ENCODE measurements around the gene OR1E1.
A peak's percentile ranks its signal among the peaks of the same experiment; 100 is the strongest.
"Not testable (repeated sequence)": the region's sequence is repeated elsewhere in the genome, so short reads cannot be mapped to it uniquely, and the experiment has no call there.

Gene OR1E1

DNA sequence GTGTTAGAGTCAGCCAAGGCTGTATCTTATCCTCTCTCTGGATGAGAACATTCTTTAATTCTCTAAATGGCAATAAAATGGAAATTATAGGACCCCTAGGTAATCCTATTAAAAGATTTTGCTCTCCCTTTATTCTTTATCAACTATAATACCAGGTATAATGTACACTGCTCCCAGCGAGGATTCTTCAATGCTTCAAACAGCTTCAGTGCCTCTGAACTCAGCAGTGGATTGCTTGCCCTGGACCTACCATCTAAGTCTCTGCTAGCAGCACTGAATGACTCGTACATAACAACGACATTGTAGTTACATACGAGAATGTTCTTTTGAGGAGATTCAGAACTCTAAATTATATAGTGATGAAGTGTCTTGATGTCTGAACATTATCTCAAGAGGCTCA lies 8.4 kb downstream of the OR1E1 start:
- Mint-ChIP-seq H3K36me3 (ENCODE audit: insufficient read depth) (no peaks in the 10 kb centered on the region), H3K9me3 (no peaks in the 10 kb centered on the region), H3K4me3 (no peak overlapping the region), H3K27ac (no peak overlapping the region), H3K27me3 (peaks cover 37 to 52% of the 10 kb centered on the region in 2 donors), H3K4me1 (ENCODE audit: low read depth in 2 of 2) (peaks cover 0 to 3% of the 10 kb centered on the region in 2 donors)
- DNase-seq (no peak), ATAC-seq (replicated peaks) (no peak)

DNA sequence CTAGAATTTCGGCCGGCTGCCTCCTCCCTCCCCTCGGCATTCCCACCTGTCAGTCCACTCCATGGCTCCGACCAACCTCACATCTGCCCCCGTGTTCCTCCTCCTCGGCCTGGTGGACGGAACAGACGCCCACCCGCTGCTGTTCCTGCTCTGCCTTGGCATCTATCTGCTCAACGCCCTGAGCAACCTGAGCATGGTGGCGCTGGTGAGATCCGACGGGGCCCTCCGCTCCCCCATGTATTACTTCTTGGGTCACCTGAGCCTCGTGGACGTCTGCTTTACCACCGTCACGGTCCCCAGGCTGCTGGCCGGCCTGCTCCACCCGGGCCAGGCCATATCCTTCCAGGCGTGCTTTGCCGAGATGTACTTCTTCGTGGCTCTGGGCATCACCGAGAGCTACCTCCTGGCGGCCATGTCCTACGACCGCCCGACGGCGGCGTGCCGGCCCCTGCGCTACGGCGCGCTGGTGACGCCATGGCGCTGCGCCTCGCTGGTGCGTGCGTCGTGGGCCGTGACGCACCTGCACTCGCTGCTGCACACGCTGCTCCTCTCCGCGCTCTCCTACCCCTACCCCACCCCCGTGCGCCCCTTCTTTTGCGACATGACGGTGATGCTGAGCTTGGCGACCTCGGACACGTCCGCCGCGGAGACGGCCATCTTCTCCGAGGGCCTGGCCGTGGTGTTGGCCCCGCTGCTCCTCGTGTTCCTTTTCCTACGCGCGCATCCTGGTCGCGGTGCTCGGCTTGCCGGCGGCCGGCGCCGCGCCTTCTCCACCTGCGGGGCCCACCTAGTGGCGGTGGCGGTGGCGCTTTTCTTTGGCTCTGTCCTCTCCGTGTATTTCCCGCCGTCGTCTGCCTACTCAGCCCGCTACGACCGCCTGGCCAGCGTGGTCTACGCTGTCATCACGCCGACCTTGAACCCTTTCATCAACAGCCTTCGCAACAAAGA lies 12.1 kb downstream of the OR1E1 start, which contains the start of gene OR3A2:
Gene OR3A2, minus strand, starts transcription at position 440 of the 948 bp plus-strand sequence.
- Mint-ChIP-seq H3K36me3 (ENCODE audit: insufficient read depth) (no peaks in the 10 kb centered on the region), H3K27ac (peak within 1 kb of the TSS in 1 of 2 donors; percentile 69), H3K4me3 (peak within 1 kb of the TSS in 1 of 2 donors; percentile 78), H3K9me3 (no peaks in the 10 kb centered on the region), H3K4me1 (ENCODE audit: low read depth in 2 of 2) (peaks cover 3 to 4% of the 10 kb centered on the region in 2 donors), H3K27me3 (peaks cover 44 to 53% of the 10 kb centered on the region in 2 donors)
- DNase-seq (peak in 1 of 3 experiments; percentile 3), ATAC-seq (replicated peaks) (peak; percentile 98)

DNA sequence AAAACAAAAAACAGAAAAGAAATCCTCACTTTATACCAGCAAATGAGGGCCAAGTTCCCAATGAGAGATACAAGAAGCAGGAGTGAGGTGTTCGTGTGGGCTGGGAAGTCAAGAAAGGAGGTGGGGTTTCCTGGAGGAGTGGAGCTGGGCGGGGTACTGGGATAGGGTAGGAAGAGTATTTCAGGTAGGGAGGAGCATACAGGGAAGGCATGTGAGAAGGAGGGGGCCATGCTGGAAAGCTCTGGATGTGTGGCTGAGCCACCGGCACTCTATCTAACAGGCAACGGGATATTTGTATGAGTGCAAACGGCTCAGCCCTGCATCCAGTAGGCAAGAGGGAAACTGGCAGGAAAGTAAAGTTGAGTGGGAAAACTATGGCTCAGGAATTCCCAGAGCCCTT lies 16.3 kb downstream of the OR1E1 start:
- H3K27ac Mint-ChIP-seq, result no peak overlapping the region
- H3K36me3 Mint-ChIP-seq (ENCODE audit: insufficient read depth), result peaks cover 3% of the 10 kb centered on the region
- H3K4me3 Mint-ChIP-seq, result no peak overlapping the region
- H3K27me3 Mint-ChIP-seq, result peaks cover 65 to 76% of the 10 kb centered on the region in 2 donors
- peaks cover 3 to 4% of the 10 kb centered on the region in 2 donors for H3K4me1 Mint-ChIP-seq (ENCODE audit: low read depth in 2 of 2)
- no peaks in the 10 kb centered on the region for H3K9me3 Mint-ChIP-seq
- DNase-seq (no peak), ATAC-seq (replicated peaks) (no peak)

DNA sequence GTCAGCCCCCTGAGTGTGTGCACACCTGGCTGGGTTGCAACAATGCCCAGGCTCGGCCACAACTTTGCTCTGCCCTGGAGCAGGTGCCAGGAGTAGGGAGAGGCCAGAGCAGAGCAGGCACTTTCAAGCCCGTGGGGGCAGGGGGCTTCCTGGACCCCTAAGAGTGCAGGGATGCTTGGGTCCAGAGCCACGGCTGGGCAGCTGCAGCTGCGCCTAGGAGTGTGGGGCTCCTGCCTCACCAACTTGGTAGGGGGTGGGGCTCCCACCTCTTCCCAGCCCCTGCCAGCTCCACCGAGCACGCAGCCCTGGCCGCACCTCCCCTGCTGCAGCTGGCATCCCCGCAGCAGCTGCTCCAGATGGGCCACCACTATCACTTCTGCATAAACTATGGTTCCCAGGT lies 19.9 kb downstream of the OR1E1 start:
- H3K36me3 Mint-ChIP-seq (ENCODE audit: insufficient read depth), result peaks cover 3% of the 10 kb centered on the region
- DNase-seq (no peak), ATAC-seq (replicated peaks) (no peak)
- peaks cover 56 to 72% of the 10 kb centered on the region in 2 donors for H3K27me3 Mint-ChIP-seq
- H3K4me1 Mint-ChIP-seq (ENCODE audit: low read depth in 2 of 2), result peaks cover 0 to 4% of the 10 kb centered on the region in 2 donors
- no peak overlapping the region for H3K4me3 Mint-ChIP-seq
- no peak overlapping the region for H3K27ac Mint-ChIP-seq
- H3K9me3 Mint-ChIP-seq, result peaks cover 0 to 4% of the 10 kb centered on the region in 2 donors

GRCh38 chr17:3371167-3371566 lies 27.0 kb downstream of the OR1E1 start:
- ATAC-seq (replicated peaks); H3K4me3 Mint-ChIP-seq; DNase-seq; H3K9me3 Mint-ChIP-seq; H3K4me1 Mint-ChIP-seq (ENCODE audit: low read depth in 2 of 2); H3K27ac Mint-ChIP-seq; H3K36me3 Mint-ChIP-seq (ENCODE audit: insufficient read depth): not testable (repeated sequence)
- H3K27me3 Mint-ChIP-seq, result peaks cover 21 to 31% of the 10 kb centered on the region in 2 donors

All from effector memory CD8-positive, alpha-beta T cell (primary cell).